HUES6 (cell line): Measurements from ENCODE around the gene PAIP2B.
"Not testable (repeated sequence)": the region's sequence is repeated elsewhere in the genome, so short reads cannot be mapped to it uniquely, and the experiment has no call there.

Source experiments
- H3K27ac ChIP-seq: 2 replicates; pipeline ENCODE4 v1.7.0; 2013; ENCODE audit warnings: low read depth, mild to moderate bottlenecking, low read length, inconsistent platforms
- H3K27me3 ChIP-seq: 2 replicates; pipeline ENCODE4 v1.6.1; 2013; ENCODE audit warnings: low read length; ENCODE audit not compliant: control insufficient read depth, insufficient read depth
- H3K36me3 ChIP-seq: 2 replicates; pipeline ENCODE4 v1.6.1; 2013; ENCODE audit warnings: low read length; ENCODE audit not compliant: control insufficient read depth, insufficient read depth
- H3K4me1 ChIP-seq: 2 replicates; pipeline ENCODE4 v1.6.1; 2013; ENCODE audit warnings: low read length; ENCODE audit not compliant: control insufficient read depth, insufficient read depth
- H3K4me3 ChIP-seq: 2 replicates; pipeline ENCODE4 v1.5.1; 2013; ENCODE audit warnings: low read depth, low read length
- H3K9ac ChIP-seq: one replicate; pipeline ENCODE4 v1.6.1; 2013; ENCODE audit warnings: mild to moderate bottlenecking, low read length
- H3K9me3 ChIP-seq: 2 replicates; pipeline ENCODE4 v1.6.1; 2013; ENCODE audit warnings: low read depth, low read length; ENCODE audit not compliant: control insufficient read depth, insufficient read depth

The PAIP2B gene

GRCh38 chr2:71186973-71187372, 39.9 kb downstream of the PAIP2B start:
- no peaks in the 10 kb centered on the region for H3K9me3 ChIP-seq
- H3K4me3 ChIP-seq, result no peak overlapping the region
- H3K27ac ChIP-seq, result no peak overlapping the region
- no peaks in the 10 kb centered on the region; the same call in 1 of the 2 replicates for H3K36me3 ChIP-seq
- H3K9ac ChIP-seq, result no peak overlapping the region
- H3K4me1 ChIP-seq, result 0 out of 2 replicates have a peak, but pooled peaks cover 14% of the 10 kb centered on the region
- no peaks in the 10 kb centered on the region for H3K27me3 ChIP-seq

DNA sequence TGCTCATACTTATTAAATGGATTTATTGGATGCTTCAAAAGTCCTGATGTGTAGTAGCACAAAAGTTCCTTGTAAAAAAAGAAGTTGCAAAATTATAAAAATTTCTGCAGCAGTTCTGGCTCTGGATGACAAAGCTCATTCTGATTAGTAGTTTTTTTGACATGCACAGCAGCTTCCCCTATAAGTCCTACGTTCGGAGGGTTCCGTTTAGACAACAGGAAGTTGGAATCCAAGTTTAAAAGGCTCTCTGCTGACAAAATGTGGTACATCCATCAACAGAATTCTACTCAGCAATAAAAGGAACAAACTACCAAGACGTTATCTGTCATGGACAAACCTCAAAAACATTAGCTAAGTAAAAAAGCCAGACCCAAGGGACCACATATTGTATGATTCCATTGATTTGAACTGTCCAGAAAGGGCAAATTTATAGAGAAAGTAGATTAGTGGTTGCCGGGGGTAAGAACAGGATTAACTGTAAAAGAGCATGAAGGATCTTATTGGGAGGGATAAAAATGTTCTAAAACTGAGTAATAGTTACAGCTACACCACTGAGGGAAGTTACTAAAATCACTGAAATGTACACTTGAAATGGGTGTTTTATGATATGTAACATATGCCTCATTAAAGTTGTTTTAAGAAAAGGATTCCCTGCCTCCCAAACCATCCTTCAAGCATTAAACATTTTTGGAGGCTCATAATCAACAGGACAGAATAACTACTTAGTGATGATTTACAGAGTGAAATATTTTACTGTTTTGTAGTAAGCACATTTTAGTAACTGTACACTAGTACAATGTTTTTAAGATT, 43.4 kb downstream of the PAIP2B start:
- not testable (repeated sequence) for H3K9me3 ChIP-seq, H3K36me3 ChIP-seq, H3K27me3 ChIP-seq, H3K4me3 ChIP-seq, H3K27ac ChIP-seq, H3K9ac ChIP-seq
- H3K4me1 ChIP-seq, result 0 out of 2 replicates have a peak, but pooled peaks cover 14% of the 10 kb centered on the region

DNA sequence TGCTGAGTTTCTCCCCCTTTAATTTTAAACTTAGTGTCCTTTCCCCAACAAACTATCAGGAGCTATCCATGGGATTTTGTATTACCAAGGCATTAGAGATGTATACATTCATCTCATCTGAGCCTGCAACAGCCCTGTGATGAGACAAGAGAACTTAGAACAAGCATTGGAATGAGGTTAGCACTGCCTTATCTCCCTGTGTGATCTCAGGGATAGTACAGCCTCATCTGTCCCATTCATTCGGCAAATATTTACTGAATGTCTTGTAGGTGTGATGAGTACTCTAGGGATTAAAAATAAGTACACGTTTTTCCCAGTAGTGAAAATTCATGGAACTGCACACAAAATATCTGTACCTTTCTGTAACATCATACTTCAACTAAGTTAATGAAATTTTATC, 45.6 kb downstream of the PAIP2B start:
- H3K9ac ChIP-seq, result no peak overlapping the region
- H3K36me3 ChIP-seq, result no peaks in the 10 kb centered on the region
- no peaks in the 10 kb centered on the region for H3K27me3 ChIP-seq
- no peaks in the 10 kb centered on the region for H3K9me3 ChIP-seq
- H3K4me1 ChIP-seq, result peaks cover 10% of the 10 kb centered on the region
- H3K27ac ChIP-seq, result no peak overlapping the region
- no peak overlapping the region for H3K4me3 ChIP-seq

- not testable (repeated sequence) for H3K27ac ChIP-seq, H3K9ac ChIP-seq, H3K36me3 ChIP-seq, H3K9me3 ChIP-seq, H3K4me1 ChIP-seq, H3K4me3 ChIP-seq, H3K27me3 ChIP-seq
Observed at GRCh38 chr2:71178836-71179235, 48.1 kb downstream of the PAIP2B start.

GRCh38 chr2:71174207-71174606, 52.7 kb downstream of the PAIP2B start:
- H3K4me1 ChIP-seq, result peaks cover 5% of the 10 kb centered on the region
- H3K36me3 ChIP-seq, result no peaks in the 10 kb centered on the region
- H3K4me3 ChIP-seq, result no peak overlapping the region
- no peaks in the 10 kb centered on the region for H3K9me3 ChIP-seq
- no peak overlapping the region for H3K27ac ChIP-seq
- no peaks in the 10 kb centered on the region for H3K27me3 ChIP-seq
- no peak overlapping the region for H3K9ac ChIP-seq

- Histone ChIP-seq H3K4me3 (no peak overlapping the region), H3K27ac (no peak overlapping the region), H3K9ac (no peak overlapping the region), H3K36me3 (no peaks in the 10 kb centered on the region), H3K27me3 (no peaks in the 10 kb centered on the region), H3K4me1 (peaks cover 5% of the 10 kb centered on the region), H3K9me3 (no peaks in the 10 kb centered on the region)
Observed at GRCh38 chr2:71173096-71173495, 53.8 kb downstream of the PAIP2B start.

DNA sequence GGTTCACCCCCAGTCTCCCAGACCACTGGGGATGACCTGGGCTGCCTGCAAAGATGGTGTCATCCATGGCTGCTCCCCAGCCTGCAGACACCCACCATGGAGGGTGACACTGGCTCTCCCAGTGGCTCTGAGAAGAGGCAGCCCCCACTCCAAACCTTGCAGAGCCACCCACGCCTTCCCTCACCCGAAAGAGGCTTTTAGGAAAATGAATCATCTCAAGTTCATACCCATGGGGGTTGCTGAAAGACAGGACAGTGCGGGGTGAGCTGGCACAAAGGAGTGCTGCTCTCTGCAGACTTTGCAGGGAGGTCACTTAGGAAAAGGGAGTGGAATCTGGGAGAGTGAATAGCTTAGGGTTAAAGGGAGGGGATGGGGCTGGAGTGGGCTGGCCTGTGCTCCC, 60.1 kb downstream of the PAIP2B start:
- Histone ChIP-seq H3K9ac (no peak overlapping the region), H3K9me3 (no peaks in the 10 kb centered on the region), H3K27me3 (no peaks in the 10 kb centered on the region), H3K4me1 (no peaks in the 10 kb centered on the region), H3K36me3 (no peaks in the 10 kb centered on the region), H3K27ac (no peak overlapping the region), H3K4me3 (no peak overlapping the region)

DNA sequence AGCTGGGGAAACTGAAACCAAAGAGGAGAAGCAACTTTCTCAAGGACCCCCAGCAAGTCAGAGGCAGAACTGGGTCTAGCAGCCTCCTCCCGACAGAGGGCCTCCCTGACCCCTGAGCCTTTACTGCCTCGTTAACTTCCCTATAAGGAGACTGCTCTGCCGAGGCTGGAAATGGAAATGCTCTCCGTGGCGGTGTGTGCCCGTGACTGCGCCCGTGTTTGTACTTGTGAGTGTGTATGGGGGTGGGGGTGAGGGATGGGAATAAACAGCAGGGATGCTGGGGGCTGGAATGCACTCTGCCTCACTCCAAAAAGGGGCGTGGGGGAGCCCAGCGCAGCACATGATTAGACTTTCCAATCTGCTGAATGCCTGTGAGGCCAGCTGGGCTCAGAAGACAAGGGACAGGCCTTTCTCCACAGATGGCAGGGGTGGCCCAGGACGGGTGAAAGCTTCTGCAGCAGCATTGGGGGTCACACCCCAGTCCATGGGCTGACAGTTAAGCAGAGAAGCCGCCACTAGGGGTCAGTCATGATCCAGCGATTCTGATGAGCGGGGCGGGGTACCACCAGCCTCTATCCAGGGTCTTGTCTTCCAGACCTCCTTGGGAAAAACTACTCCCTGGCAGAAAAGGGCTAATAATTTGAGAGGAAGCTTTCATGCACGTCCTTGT, 69.6 kb downstream of the PAIP2B start:
- Histone ChIP-seq H3K27ac (no peak overlapping the region), H3K36me3 (no peaks in the 10 kb centered on the region), H3K27me3 (peaks cover 2% of the 10 kb centered on the region; the same call in 1 of the 2 replicates), H3K4me3 (peak overlapping the region; percentile 33; the same call in 1 of the 2 replicates), H3K9me3 (no peaks in the 10 kb centered on the region), H3K4me1 (peaks cover 15% of the 10 kb centered on the region), H3K9ac (peak overlapping the region; percentile 13)

DNA sequence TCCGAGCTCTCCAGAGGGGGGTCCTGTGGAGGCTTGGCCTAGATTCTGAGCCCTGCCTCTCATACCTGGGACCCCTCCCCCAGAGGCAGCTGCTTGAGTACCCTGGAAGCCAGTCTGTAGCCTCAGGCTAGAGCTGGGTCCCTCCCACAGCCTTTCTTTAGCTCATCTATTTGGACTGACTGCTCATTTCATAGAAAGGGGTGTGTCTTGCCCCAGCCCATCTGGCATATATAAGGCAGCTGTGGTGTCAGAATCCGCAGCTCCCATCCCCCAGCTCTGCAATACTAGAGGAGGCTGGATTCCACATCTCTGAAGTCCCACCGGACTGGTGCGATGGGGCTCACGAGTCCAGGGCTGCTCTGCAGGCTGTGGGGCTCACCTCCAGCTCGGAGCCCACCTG, 70.3 kb downstream of the PAIP2B start:
- peaks cover 15% of the 10 kb centered on the region for H3K4me1 ChIP-seq
- H3K9ac ChIP-seq, result no peak overlapping the region
- peaks cover 2% of the 10 kb centered on the region; the same call in 1 of the 2 replicates for H3K27me3 ChIP-seq
- H3K27ac ChIP-seq, result no peak overlapping the region
- H3K36me3 ChIP-seq, result no peaks in the 10 kb centered on the region
- H3K9me3 ChIP-seq, result no peaks in the 10 kb centered on the region
- H3K4me3 ChIP-seq, result no peak overlapping the region

GRCh38 chr2:71155846-71156245, 71.1 kb downstream of the PAIP2B start:
- no peak overlapping the region for H3K9ac ChIP-seq
- no peaks in the 10 kb centered on the region for H3K9me3 ChIP-seq
- H3K27me3 ChIP-seq, result peaks cover 2% of the 10 kb centered on the region; the same call in 1 of the 2 replicates
- no peaks in the 10 kb centered on the region for H3K36me3 ChIP-seq
- no peak overlapping the region for H3K4me3 ChIP-seq
- no peak overlapping the region for H3K27ac ChIP-seq
- H3K4me1 ChIP-seq, result peaks cover 15% of the 10 kb centered on the region

- Histone ChIP-seq H3K9me3 (no peaks in the 10 kb centered on the region), H3K9ac (no peak overlapping the region), H3K27ac (no peak overlapping the region), H3K4me1 (peaks cover 15% of the 10 kb centered on the region), H3K36me3 (peaks cover 8% of the 10 kb centered on the region), H3K27me3 (peaks cover 2% of the 10 kb centered on the region; the same call in 1 of the 2 replicates), H3K4me3 (no peak overlapping the region)
Observed at GRCh38 chr2:71154798-71155197, 72.1 kb downstream of the PAIP2B start.
